NCI-H1092 (cell line): ENCODE measurements around the gene ANKS1B.

Experiments
- DNase-seq: peaks from one replicate; lab custom pipeline; 2025; lab: John Stamatoyannopoulos, UW

Gene ANKS1B

DNA sequence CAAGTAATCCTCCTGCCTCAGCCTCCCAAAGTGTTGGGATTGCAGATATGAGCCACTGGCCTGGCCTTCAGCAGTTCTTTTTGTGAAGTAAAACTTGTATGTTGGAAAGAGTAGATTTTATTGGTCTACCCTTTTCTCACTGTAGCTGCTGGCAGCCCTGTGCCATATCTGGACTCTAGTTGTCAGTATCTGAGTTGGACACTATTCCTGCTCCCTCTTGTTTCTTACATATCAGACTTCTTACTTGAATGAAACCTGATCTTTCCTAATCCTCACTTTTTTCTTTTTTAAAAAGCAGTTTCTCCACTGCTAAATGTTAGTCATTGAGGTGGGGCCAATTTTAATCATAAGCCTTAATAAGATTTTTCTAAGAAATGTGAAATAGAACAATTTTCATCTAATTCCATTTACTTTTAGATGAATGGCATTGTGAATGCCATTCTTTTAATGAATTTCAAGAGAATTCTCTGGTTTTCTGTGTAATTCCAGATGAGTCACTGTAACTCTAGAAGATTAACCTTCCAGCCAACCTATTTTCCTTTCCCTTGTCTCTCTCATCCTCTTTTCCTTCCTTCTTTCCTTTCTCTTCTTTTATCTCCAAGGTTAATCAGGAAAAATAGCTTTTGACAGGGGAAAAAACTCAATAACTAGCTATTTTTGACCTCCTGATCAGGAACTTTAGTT, 1250.9 kb downstream of the ANKS1B start:
- no peak for DNase-seq

DNA sequence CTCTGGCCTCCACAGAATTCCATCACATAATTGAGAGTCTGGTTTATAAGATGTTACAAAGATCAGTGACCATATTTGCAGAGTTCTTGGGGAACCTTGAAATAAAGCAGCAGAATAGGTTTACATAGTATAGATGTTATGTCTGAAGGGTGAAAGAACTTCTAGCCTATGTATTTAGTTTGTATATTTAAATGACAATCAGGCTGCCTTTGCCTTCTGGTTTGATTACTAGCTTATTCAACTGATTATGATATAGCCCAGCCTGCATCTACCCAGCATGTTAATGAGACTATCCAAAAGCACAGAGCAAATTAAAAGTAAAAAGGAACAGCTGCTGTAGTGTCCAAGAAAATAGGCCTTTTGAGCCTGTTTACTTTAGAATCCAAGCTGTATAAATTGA, 1254.3 kb downstream of the ANKS1B start:
- no peak for DNase-seq

DNA sequence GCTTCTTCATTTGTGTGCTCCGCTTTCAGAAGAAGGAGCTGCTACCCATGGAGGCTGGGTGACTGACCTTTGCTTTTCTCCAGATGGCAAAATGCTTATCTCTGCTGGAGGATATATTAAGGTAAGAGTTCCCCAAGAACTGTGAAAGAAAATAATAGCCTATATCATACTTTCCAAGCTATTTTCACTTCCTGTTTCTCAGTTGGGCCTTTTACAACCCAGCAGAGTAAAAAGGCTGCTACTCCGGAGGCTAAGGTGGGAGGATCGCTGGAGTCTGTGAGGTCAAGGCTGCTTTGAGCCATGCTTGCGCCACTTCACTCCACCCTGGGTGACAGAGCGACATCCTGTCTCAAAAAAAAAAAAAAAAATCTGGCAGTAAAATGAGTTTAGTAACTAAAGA, 1257.5 kb downstream of the ANKS1B start:
- no peak for DNase-seq

DNA sequence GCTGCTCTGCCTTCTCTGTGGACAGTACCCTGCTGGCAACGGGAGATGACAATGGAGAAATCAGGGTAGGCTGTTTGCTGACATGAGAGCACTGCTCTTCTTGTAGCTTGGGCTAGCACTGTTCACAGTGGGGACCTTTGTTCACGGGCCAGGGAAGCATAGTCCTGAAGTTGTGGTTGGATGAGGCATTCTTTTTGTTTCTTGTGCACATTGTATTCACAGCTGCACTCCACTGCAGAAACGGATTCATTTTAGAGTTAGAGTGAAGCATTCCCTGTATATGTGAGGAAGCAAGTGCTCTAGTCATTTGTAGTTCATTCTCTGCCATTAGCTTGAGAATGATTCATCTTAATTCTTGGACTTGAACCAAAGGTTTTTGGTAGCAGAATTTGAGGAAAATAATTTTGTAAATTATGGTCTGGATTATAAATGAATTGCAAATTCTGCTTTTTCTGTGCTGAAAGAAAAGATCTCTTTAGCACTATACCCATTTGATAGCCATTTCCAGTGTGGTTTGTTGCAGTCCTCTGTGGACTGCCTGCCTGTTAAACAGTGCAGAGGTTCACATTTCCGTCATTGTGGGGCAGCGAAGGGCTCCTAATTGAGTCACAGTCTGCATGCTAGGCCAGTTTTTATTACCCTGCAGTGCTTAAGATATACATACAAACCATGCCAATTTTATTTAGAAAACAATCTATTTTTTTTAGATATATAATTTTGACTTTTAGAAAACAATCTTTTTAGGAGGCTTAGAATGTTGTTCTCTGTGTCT, 1259.1 kb downstream of the ANKS1B start:
- DNase-seq = peak; percentile 35

DNA sequence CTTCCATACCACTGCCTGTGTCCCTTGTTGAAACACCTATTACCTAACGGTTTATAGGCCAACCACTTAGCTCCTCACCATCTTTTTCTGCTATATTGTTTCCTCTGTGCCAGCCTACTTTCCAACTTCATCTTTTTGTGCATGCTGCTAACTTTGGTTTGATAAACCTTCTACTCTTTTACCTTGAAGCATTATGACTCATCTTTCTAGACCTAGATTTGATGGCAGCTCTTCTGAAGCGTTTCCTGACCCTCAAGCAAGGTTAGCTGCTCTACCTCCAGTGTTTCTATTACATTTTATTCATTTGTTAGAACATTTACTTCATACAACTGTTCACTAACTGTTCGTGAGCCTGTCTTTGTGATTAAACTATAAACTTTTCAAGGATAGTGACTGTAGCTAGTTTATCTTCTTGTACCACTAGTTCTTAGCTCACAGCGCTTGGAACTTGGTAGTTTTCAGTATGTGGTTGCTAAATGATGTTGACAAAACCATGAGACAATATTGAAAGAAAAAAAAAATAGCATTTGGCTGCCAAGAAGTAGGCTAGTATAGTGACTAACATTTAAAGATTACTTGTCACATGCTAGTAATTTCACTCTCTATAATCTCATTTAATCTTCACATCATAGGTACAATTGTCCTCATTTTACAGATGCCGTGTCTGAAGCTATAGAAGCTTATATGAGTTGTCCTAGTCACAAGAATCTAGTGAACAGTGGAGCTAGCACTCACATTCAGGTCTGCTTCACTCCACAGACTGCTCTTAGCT, 1260.2 kb downstream of the ANKS1B start:
- DNase-seq = no peak

DNA sequence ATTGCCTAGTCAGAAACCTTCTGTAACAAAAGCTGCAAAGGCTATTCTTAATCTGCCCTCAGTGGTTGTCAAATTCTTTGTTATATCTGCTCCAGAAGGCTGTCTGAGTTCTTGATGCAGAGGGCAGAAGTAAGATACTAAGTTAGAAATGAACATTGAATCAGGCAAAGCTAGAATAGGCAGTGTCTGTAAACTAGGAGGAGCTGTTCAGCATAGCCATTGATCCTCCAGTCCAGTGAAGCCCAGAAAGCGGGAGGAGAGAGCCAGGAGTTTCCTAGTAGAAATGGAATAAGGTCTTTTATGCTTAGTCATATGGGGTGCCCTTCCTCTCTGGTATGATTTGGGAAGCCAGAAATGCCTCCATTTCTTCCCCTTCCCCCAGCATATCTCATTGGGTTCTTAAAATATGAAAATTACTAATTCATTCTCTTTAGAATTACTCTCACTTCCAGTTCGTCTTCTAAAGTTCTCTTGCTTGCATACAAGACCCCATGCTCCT, 1263.5 kb downstream of the ANKS1B start:
- DNase-seq = no peak

DNA sequence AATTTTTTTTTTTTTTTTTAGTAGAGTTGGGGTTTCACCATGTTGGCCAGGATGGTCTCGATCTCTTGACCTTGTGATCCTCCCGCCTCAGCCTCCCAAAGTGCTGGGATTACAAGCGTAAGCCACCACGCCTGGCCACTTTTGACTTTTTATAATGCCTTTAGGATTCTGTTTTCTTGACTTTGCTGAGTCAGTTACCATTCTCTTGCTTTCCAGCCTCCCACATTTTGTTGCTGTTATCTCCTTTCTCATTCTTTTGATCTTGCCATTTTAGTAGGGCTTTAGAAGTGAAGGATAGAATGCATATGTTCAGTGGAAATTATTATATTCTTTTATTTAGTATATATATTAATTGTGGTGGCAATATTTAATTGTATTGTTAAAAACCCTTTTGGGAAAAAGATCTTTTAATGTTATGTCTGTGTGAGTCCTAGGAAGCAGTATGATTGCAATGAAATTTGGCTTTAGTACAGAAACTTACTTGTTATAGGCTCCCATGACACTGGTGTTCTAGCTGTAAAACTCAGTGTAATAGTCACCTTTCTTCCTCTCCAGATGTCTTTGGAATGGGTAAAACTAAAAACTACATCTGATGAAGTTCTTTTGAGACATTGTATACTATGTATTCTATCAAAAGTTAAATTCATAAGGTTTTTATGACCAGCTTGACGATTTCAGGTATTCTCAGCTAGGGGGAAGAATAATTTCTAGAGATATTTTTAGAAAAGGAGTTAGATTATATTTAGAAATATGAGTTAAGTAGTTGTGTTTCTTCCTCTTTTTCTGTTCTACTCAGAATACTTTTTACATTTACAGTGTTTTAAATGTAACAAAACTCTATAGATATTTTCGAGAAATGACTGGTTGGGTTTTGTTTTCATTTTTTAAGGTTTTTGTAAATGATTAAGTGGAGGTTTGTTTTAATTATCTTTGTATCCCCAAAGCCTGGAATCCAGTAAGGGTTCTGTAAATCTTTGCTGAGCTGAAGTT, 1264.9 kb downstream of the ANKS1B start:
- DNase-seq = no peak

- DNase-seq = no peak
These were observed 1270.3 kb downstream of the ANKS1B start for GRCh38 chr12:98714426-98714825.

- no peak for DNase-seq
These were observed 1275.7 kb downstream of the ANKS1B start for GRCh38 chr12:98709022-98709421.

DNA sequence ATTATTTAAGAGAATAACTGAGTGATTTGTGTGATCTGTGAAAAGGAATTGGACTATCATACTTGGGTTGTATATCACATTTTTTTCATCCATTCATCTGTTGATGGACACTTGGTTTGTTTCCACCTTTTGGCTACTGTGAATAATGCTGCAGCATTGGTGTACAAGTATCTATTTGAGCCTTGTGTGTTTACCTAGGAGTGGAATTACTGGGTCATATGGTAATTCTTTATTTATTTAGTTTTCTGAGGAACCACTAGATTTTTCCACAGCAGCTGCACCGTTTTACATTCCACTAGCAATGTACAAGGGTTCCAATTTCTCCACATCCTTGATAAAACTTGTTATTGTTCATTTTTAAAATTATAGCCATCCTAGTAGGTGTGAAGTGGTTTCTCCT, 1283.6 kb downstream of the ANKS1B start:
- no peak for DNase-seq

DNA sequence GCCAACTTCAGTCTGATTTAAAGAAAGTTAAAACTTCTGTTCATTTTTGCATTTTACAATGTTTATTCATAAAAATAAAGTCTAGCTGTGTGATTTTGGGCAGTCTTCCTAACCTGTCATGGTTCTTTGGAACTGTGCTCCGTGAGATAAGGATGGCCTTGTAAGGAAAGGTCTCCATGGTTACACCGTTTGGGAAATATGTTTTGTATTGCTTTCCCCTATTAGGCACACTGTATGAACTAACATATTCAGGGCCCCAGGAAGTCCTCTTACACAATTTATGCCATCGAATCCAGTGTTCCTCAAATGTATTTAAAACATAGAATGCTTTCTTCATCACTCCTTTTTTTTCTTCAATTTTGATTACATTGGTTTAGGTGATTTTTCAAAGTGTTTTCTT, 1285.2 kb downstream of the ANKS1B start:
- no peak for DNase-seq

- no peak for DNase-seq
These were observed 1285.9 kb downstream of the ANKS1B start for GRCh38 chr12:98698603-98699463.

- no peak for DNase-seq
These were observed 1287.5 kb downstream of the ANKS1B start for GRCh38 chr12:98697209-98697608.

GRCh38 chr12:98696036-98696646, 1288.6 kb downstream of the ANKS1B start:
- DNase-seq = no peak

GRCh38 chr12:98691351-98691750, 1293.4 kb downstream of the ANKS1B start:
- no peak for DNase-seq

GRCh38 chr12:98686603-98687002, 1298.1 kb downstream of the ANKS1B start:
- no peak for DNase-seq
